ENCODE measurements around the gene FBXW9.

DNA sequence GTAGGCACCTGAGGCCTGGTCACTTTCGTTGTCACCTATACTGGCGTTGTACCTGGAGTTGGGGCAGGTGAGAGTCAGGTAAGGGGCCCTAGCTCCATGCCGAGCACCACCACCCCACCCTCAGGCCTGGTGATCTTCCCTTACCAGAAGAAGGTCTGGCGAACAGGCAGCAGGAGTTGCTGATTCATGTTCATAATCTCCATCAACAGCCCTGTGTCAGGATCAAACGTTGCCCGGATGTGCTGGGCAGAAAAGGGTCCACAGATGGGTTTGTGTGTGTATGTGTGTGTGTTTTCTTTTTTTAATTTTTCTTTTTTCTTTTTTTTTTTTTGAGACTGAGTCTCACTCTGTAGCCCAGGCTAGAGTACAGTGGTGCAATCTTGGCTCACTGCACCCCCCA is 44.2 kb downstream of the FBXW9 start:
- TF ChIP-seq, protein P1, sequence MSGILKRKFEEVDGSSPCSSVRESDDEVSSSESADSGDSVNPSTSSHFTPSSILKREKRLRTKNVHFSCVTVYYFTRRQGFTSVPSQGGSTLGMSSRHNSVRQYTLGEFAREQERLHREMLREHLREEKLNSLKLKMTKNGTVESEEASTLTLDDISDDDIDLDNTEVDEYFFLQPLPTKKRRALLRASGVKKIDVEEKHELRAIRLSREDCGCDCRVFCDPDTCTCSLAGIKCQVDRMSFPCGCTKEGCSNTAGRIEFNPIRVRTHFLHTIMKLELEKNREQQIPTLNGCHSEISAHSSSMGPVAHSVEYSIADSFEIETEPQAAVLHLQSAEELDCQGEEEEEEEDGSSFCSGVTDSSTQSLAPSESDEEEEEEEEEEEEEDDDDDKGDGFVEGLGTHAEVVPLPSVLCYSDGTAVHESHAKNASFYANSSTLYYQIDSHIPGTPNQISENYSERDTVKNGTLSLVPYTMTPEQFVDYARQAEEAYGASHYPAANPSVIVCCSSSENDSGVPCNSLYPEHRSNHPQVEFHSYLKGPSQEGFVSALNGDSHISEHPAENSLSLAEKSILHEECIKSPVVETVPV (CRISPR knock-in tag; IDR thresholded peaks at IDR 0.05): no peak
- TF ChIP-seq ZNF8 (CRISPR knock-in tag; IDR thresholded peaks at IDR 0.05) (no peak), ZFP3 (CRISPR knock-in tag; IDR thresholded peaks at IDR 0.05) (no peak), ARNTL (CRISPR knock-in tag; IDR thresholded peaks at IDR 0.05; ENCODE audit: borderline replicate concordance, low read depth) (no peak), ISL1 (CRISPR knock-in tag; IDR thresholded peaks at IDR 0.05) (no peak), RARB (CRISPR knock-in tag; IDR thresholded peaks at IDR 0.05) (no peak), ZFP30 (CRISPR knock-in tag; IDR thresholded peaks at IDR 0.05) (no peak), OSR1 (CRISPR knock-in tag; IDR thresholded peaks at IDR 0.05) (no peak)
- TF ChIP-seq, protein P2, sequence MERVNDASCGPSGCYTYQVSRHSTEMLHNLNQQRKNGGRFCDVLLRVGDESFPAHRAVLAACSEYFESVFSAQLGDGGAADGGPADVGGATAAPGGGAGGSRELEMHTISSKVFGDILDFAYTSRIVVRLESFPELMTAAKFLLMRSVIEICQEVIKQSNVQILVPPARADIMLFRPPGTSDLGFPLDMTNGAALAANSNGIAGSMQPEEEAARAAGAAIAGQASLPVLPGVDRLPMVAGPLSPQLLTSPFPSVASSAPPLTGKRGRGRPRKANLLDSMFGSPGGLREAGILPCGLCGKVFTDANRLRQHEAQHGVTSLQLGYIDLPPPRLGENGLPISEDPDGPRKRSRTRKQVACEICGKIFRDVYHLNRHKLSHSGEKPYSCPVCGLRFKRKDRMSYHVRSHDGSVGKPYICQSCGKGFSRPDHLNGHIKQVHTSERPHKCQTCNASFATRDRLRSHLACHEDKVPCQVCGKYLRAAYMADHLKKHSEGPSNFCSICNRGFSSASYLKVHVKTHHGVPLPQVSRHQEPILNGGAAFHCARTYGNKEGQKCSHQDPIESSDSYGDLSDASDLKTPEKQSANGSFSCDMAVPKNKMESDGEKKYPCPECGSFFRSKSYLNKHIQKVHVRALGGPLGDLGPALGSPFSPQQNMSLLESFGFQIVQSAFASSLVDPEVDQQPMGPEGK (CRISPR knock-in tag; IDR thresholded peaks at IDR 0.05; ENCODE audit: borderline replicate concordance): no peak

Data from SK-N-SH treated with all-trans-retinoic acid at 6 μM for 48 hours (cell line).